Stimulated activated naive CD8-positive, alpha-beta T cell treated with anti-CD3 and anti-CD28 coated beads, Interleukin-15, Interleukin-2, amounts not matched to agents 100 U/mL and 50 U/mL, for 24 hours (primary cell): Measurements from ENCODE around the gene OR52E4.

Experiments
- ATAC-seq: fragments of 150-1000 bp; cut with Tn5 transposase; one replicate; pipeline ENCODE4 v1.10.0; 2021
- DNase-seq: peaks from one replicate; pipeline ENCODE4 v3.0.0; 2021

OR52E4 gene

DNA sequence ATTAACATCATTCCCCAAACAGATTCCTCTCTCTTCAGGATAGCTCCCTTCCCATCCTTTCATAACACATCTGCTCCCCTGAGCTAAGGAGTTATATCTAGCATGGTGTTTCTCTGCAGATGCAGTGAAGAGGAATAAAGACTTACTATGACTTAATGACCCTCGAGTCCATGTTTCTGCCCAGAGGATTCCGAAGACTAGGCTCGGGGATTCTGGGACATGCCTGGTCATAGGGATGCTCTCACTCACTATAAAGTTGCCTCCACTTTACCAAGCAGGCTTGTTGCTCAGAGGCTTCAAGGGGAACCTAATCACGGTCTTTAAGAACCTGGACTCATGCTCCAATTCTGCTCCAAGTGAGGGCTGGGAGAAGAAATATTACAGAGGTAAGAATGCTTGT, at the start of gene OR52E4:
Gene OR52E4 (plus strand): TSS at position 301 of the 400 bp plus-strand sequence. CDS start 3,664 bp downstream, outside the sequence.
- DNase-seq = no peak

DNA sequence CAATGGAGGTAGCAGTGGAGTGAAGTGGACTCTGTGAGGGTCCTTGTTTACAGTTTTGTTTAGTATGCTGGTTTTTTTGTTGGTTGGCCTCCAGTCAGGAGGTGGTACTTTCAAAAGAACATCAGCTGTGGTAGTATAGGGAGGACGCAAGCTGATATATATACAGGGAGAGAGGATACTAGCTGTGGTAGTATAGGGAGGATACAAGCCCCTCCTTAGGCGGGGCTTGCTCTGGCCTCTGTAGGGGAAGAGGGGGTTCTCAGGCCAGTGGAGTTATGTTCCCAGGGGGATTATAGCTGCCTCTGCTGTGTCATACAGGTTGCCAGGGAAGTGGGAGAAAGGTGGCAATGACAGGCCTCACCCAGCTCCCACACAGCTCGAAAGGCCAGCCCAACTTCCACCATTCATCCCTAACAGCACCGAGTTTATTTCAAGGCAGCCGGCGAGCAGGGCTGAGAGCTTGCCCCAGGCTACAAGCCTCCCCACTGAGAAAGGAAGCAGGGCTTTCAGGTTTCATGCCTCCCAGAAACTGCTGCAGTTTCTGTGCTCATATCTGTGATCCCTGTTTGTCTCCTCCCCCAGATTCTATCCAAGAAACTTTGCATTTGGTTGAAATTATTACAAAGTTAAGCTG, 49.1 kb upstream of the OR52E4 start:
- DNase-seq (no peak), ATAC-seq (no peak)

More for the DNA sequence above, at the start of gene OR52E4:
- ATAC-seq = no peak

DNA sequence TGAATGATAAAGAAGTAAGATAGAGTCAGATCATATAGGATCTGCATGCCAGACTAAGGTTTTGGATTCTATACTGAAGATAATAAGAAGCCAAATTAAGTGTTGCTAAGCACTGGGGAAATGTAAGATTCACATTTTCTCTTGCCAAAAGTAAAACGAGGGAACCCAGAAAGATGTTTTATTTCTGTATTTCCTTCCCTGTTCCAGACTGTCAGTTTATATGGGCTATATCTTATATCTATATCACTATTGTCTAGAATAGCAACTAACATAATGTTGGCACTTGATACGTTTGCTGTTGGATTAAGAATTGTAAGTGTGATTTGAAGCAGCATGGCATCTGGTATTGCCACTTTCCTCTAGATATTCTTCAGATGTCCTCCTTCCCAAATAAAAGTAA, 47.0 kb upstream of the OR52E4 start:
- no peak for DNase-seq

DNA sequence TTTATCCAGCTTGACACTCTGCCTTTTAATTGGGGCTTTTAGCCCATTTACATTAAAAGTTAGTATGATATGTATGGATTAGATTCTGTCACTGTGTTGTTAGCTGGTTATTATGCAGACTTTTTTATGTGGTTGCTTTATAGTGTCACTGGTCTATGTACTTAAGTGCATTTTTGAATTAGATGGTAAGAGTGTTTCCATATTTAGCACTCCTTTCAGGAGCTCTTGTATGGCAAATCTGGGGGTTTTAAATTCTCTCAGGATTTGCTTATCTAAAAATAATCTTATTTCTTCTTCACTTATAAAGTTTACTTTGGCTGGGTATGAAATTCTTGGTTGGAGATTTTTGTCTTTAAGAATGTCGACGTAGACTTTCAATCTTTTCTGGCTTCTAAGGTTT, 42.7 kb upstream of the OR52E4 start:
- ATAC-seq (no peak), DNase-seq (no peak)

More for the DNA sequence above, 47.0 kb upstream of the OR52E4 start:
- ATAC-seq = no peak

DNA sequence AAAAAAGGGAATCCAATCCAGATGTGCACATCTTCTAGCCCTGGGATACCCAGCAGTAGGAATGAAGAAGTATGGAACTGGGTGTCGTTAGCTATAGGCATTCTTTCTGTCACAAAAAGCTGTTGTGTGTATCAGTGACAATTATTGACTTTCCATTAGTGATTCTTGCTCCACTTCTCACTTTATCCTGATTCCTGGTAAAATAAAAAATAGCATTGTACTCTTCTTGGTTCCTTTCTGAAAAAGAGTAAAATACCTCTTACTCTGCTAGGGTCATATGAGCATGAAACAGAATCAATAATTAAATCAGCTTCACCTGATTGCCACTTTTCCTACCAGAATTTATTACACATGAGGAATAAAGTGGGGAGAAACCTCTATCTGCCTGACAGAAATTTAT, 38.6 kb upstream of the OR52E4 start, which contains the start of gene OR52E6:
Gene OR52E6 (minus strand): TSS at position 101 of the 400 bp plus-strand sequence. CDS start 0 bp downstream, at position 101.
- ATAC-seq (no peak), DNase-seq (no peak)

DNA sequence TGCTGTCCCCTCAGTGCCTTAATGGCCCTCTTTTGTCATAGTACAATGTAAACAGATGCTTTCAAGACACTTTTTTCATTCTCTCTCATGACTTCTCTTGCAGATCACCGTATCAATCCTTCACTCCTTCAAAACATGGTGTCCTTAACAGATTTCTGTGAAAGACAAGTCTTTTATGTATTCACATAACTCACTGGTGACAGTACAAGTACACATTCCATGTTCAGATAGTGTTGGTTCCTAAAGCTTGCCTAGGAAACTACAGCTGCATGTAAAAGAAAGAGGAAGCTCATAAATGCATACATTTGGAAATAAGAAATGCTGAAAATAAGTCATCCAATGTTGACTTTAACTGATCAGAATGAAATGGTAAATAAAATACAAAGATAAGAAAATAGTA, 33.7 kb upstream of the OR52E4 start:
- DNase-seq (no peak), ATAC-seq (no peak)

DNA sequence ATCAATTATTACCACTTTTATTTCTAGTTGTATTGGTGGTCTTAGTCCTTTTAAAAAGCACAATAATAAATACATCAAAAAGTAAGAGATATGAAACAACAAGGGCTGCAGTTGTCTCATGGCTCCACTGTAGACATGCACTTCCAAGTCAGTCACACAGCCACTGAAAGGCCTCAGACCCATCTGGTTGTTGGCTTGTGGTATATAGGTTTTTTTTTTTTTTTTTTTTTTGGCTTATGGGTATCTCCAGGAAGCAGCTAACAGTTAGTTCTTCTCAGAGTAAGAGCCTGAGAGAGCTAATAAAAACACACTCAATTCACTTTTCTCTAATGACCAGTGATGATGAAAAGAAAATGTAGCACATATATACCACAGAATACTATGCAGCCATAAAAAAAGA, 32.7 kb upstream of the OR52E4 start:
- ATAC-seq (no peak), DNase-seq (no peak)

DNA sequence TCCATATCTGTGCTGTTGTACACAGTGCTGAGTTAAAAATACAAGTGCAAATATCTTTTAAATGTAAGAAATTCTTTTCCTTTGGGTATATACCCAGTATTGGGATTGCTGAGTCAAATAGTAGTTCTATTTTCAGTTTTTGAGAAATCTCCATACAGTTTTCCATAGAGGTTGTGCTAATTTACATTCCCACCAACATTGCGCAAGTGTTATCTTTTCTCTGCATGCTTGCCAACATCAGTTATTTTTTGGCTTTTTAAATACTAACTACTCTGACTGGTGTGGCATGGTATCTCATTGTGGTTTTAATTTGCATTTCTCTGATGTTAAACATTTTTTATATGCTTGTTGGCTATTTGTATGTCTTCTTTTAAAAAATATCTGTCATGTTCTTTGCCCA, 29.4 kb upstream of the OR52E4 start:
- no peak for DNase-seq
- no peak for ATAC-seq

DNA sequence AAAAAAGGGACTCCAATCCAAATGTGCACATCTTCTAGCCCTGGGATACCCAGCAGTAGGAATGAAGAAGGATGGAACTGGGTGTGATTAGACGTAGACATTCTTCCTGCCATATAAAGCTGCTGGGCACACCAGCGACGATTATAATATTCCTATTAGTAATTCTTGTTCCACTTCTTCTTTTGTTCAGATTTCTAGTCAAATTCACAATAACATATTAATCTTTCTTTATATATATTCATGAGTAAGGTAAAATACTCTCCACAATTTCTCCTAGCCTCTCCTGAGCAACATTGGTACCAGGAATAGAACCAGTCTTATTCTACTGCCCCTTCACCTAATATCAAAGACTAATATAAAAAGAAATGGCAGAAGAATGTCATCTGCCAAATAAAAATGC, 22.8 kb upstream of the OR52E4 start, which contains the start of gene OR52E8:
Gene OR52E8 (minus strand): TSS at position 101 of the 400 bp plus-strand sequence. CDS start 0 bp downstream, at position 101.
- ATAC-seq (no peak), DNase-seq (no peak)

DNA sequence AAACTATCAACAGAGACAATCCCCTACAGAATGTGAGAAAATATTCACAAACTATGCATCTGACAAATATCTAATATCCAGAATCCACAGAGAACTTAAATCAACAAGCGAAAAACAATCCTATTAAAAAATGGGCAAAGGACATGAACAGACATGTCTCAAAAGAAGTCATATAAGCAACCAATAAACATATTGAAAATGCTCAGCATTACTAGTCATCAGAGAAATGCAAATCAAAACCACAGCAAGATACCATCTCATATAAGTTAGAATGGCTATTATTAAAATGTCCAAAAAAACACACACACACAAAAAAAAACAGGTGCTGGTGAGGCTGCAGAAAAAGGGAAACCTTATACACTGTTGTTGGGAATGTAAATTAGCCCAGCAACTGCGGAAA, 14.6 kb upstream of the OR52E4 start:
- ATAC-seq (no peak), DNase-seq (no peak)

DNA sequence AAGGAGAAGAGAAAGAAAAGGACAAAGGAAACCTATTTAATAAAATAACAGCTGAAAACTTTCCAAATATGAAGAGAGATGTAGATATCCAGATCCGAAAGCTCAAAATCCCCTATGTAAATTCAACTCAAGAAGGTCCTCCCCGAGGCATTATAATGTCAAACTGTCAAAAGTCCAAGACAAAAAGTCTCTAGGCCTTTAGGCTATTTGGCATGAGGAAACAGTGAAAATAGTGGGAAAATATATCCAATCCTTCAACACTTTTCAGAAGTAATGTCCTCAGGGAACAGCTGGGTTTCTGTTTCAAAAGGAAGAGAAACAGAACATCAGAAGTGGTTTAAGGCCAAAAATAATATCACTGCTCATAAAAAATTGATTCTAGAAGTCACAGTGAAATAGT, 1.9 kb upstream of the OR52E4 start:
- DNase-seq (no peak), ATAC-seq (no peak)

DNA sequence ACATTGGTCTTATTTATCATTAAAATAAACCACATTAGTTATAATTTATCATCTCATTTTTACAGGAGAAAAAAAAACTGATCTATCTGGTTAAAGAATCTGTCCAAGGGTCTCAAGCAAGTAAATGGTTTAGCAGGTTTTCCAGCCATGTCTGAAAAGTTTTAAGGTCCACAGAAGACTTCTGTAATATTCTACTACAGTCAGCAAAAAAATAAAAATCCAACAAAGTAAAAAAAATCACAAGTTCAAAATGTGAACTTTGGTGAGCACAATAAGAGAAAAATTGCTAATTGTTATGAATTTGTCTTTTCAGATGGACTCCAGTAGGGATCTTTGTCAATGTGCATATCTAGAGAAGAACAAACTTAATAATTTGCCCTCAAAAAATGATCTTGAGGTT, 1.3 kb downstream of the OR52E4 start:
- ATAC-seq (no peak), DNase-seq (no peak)

DNA sequence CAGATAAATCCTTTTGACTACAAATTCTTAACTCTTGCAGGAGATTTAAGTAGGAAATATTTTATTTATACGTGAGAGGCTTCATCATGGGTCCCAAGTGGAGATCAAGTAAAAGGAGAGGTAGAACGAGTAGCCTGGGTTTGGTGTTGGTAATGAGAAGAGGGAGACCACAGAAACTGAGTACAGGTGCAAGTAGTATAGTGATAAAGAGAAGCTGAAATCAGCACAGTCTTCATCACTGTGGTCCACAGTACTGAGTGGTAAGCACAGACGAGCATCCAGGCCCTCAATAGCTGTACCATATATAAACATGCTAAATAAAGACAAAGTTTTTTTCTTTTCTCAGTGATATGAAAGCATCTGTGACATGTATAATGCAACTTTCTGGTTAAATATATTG, 6.7 kb downstream of the OR52E4 start:
- ATAC-seq = no peak
- DNase-seq = no peak

DNA sequence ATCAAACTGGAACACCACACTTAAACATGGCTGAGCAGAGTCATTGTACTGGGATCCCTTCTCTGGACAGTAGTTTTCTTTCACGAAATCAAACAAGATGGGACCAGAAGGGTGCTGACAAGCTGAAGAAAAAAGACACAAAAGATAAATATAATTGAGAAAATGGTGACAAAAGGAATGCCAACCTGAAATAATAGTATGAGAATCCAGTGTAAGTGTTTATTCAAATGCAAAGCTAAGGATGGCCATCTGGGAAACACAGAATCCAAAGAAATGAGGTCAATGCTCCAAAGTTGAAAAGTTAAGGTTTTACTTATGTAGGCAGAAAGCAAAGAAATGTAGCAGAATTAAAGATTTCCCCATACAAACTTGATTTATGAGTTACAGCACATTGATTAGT, 7.2 kb downstream of the OR52E4 start:
- ATAC-seq = no peak
- DNase-seq = no peak

DNA sequence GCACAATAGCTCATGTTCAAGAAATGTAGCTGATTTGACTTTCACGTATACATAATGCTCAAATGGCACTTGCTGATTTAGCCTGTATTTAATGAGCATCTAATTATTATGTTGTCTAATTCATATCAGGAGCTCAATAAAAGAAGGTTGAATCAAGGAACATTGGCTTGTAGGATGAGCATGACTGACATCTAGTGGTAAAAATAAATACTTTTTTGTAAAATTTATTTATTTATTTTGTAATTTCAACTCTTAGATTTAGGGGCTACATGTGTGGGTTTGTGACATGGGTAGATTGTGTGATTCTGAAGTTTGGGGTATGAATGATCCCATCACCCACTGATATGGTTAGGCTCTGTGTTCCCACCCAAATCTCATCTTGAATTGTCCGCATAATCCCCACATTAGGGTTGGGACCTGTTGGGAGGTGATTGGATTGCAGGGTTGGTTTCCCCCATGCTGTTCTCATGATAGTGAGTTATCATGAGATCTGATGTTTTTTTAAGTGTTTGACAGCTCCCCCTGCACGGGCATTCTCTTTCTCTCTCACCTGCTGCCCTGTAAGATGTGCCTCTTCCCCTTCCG, 10.9 kb downstream of the OR52E4 start:
- no peak for DNase-seq
- no peak for ATAC-seq

DNA sequence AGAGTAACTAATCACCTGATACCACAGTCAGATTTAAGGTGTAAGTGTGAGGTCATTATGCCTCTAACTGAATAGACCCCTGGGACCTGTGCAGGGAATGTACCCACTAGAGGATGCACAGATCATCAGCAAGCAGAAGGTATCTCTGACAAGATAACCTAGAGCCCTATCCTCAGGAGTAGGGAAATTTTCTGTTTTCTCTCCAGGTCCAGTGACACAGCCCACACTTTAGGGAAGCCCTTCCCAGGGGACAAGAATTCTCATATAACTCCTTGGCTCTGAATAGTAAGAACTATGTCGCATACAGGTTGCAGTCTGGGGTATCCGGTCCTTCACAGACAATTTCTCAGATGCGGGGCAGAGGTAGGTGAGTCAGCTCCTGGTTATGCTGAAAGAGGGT, 12.5 kb downstream of the OR52E4 start, which contains the start of gene OR52E5:
Gene OR52E5 (plus strand): TSS at position 301 of the 400 bp plus-strand sequence. CDS start 7,569 bp downstream, outside the sequence.
- no peak for DNase-seq
- no peak for ATAC-seq

DNA sequence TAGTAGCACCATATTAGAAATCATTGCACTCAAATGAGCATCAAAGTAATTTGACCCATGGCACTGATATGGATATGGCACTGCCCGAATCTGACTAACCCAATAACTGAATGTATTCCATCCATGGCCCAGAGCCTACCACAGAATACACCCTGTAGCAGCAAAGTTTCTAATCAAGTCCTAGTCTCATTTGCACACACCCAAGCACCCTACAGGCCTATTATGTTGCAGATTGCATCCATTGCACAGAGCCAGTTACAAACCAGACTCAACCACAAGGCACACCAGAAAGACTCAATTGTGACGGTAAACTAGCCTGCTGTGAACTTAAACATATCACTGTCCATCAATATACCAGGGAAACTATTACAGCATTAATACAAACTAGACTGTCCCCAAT, 19.1 kb downstream of the OR52E4 start:
- DNase-seq (no peak), ATAC-seq (no peak)

DNA sequence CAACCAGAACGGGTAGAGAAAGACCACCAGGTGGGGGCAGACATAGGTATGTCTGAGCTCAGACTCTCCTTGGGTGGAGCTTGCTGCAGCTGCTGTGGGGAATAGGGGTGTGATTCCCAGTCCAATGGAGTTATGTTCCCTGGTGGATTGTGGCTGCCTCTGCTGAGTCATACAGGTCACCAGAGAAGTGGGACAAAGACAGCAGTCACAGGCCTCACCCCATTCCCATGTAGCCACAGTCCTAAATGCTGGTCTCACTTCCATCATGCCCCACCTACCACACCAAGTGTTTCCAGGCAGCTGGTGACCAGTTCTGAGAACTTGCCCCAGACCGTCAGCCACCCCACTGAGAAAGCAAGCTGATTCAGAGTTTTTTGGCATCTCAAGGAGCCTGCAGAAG, 30.1 kb downstream of the OR52E4 start:
- DNase-seq (no peak), ATAC-seq (no peak)

DNA sequence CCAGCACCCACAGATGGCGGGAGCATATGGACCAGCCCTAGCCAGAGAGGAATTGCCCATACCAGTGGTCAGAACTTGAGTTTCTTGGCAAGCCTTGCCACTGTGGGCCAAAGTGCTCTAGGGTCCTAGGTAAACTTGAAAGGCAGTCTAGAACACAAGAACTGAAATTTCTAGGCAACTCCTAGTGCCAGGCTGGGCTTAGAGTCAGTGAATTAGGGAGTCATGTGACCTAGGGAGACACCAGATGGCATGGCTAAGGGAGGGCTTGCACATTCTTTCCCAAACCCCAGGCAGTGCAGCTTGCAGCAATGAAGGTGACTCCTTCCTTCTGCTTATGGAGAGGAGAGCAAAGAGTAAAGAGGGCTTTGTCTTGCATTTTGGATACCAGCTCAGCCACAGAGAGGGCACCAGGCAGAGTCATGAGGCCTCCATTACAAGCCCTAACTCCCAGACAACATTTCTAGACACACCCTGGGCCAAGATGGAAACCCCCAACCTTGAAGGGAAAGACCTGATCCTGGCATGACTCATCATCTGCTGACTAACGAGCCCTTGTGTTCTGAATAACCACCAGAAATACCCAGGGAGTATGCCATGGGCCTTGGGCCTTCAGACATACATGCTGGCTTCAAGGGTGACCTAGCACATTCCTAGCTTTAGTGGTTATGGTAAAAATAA, 42.5 kb downstream of the OR52E4 start:
- peak; percentile 10 for DNase-seq
- ATAC-seq = peak; percentile 79

DNA sequence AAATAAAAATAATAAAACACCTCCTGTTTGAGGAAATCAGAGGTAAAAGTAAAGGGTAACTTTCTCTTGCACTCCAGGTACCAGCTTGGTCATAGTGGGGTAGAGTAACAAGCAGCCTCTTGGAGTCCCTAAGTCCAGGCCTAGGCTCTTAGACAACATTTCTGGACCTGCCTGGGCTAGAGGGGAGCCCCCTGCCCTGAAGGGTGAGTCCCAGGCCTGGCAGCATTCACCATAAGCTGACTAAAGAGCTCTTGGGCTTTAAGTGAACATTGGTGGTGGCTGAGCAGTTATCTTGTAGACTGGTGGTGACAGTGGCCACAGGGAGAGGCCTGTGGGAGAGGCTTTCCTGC, 43.0 kb downstream of the OR52E4 start:
- DNase-seq = no peak
- peak; percentile 53 for ATAC-seq

DNA sequence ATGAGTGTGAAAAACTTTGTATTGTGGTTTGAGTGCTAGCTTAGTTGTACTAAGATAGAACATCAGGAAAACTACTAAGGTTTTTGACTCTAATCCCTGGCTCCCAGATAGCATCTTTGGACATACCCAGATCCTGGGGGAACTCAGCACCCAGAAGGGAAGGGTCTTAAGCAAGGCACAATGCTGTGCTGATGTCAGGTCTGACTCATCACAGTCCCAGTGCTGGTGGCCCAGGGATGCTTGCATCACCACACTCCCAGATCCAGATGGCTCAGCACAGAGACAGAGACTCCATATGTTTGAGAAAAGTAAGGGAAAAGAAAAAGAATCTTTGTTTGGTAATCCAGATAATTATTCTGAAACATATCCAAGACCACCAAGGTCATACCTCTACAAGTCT, 43.4 kb downstream of the OR52E4 start:
- ATAC-seq (no peak), DNase-seq (no peak)

DNA sequence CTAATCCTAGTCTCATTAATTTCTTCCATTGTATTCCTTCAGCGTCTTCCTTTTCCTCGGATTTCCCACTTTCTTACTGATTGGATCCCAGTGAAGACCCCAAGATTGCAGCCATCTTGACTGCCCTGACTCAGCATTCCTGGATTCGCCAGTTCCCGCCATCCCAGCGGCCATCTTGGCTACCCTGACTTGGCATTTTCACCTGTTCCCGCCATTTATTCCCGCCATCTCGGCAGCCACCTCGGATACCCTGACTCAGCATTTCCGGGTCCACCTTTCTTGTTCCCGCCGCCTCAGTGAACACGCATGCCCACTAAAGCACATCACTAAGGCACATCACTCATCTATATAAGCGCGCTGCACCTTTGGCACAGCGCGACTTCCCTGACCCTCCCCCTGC, 47.8 kb downstream of the OR52E4 start:
- ATAC-seq (no peak), DNase-seq (no peak)

DNA sequence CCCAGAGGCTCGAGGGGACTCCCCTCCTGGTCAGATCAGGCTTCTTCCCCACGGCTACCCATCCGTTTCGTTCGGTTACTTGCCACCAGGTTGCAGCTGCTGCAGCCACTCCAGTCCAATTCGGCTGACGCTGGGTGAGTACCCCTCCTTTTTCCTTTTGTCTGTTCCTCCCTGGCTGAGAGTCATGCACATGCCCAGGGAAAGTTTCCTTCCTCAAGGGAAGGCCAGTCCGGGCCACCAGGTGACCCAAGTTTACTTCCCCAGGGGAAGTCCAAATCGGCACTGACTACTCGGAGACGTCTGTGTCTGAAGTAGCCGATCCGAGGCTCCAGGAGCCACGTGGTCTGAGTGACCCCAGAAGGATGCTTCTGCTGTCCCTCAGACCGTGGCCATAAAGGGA, 48.4 kb downstream of the OR52E4 start:
- DNase-seq (no peak), ATAC-seq (no peak)
